ENCODE data around the gene NGEF. TPM values are rescaled to one million over a fixed set of nuclear protein-coding genes. Genes with fewer than 3 reads are reported as not detected.
A peak's percentile ranks its signal among the peaks of the same experiment; 100 is the strongest.
"Not testable (repeated sequence)": the region's sequence is repeated elsewhere in the genome, so short reads cannot be mapped to it uniquely, and the experiment has no call there.

NGEF gene
- 1 to 10 TPM in 1 of 2 donors, under 1 TPM in 1; 0.88 to 5.3 TPM for total RNA-seq
- long read RNA-seq, donor 1, partial matches to known transcripts: 0 of 2 reads
- long read RNA-seq, donor 1, other reads (novel, unspliced or antisense): 0 of 2 reads
- long read RNA-seq, donor 2, partial matches to known transcripts: 10 of 12 reads
- long read RNA-seq, donor 2, other reads (novel, unspliced or antisense): 2 of 12 reads

GRCh38 chr2:233013027-233013461, at the start of gene NGEF:
Gene NGEF, minus strand, starts transcription at chr2:233013256. Its CDS starts 38,366 bp downstream, at chr2:232974890.
- peak; percentile 72 for DNase-seq (ENCODE audit: low spot score)
- intact Hi-C loops (cut with DNase I): no loop called here

- DNase-seq (ENCODE audit: low spot score): peak; percentile 76
- intact Hi-C loops (cut with DNase I): no loop called here
These were observed 49.4 kb upstream of the NGEF start for GRCh38 chr2:233062451-233062850.

- peak; percentile 86 for DNase-seq (ENCODE audit: low spot score)
- intact Hi-C loops (cut with DNase I): no loop called here
These were observed 48.8 kb upstream of the NGEF start for GRCh38 chr2:233061591-233062450.

GRCh38 chr2:233060980-233061590, 48.0 kb upstream of the NGEF start:
- DNase-seq (ENCODE audit: low spot score): peak; percentile 64
- intact Hi-C loops (cut with DNase I): no loop called here

GRCh38 chr2:233060501-233060979, 47.5 kb upstream of the NGEF start:
- intact Hi-C loops (cut with DNase I): no loop called here
- no peak for DNase-seq (ENCODE audit: low spot score)

- intact Hi-C loops (cut with DNase I): no loop called here
- peak; percentile 88 for DNase-seq (ENCODE audit: low spot score)
These were observed 46.9 kb upstream of the NGEF start, which contains the start of gene INPP5D for GRCh38 chr2:233059797-233060500. Gene INPP5D, plus strand, starts transcription at chr2:233060342. Its CDS starts 137 bp downstream, at chr2:233060479.

GRCh38 chr2:233059547-233059796, 46.4 kb upstream of the NGEF start:
- DNase-seq (ENCODE audit: low spot score): no peak
- intact Hi-C loops (cut with DNase I): no loop called here

- intact Hi-C loops (cut with DNase I): no loop called here
- DNase-seq (ENCODE audit: low spot score): peak; percentile 74
These were observed 45.9 kb upstream of the NGEF start for GRCh38 chr2:233058717-233059546.

- peak; percentile 45 for DNase-seq (ENCODE audit: low spot score)
- intact Hi-C loops (cut with DNase I): no loop called here
These were observed 44.0 kb upstream of the NGEF start for GRCh38 chr2:233056961-233057605.

- intact Hi-C loops (cut with DNase I): no loop called here
- DNase-seq (ENCODE audit: low spot score): no peak
These were observed 42.3 kb upstream of the NGEF start for GRCh38 chr2:233055362-233055761.

- intact Hi-C loops (cut with DNase I): no loop called here
- DNase-seq (ENCODE audit: low spot score): peak; percentile 89
These were observed 41.1 kb upstream of the NGEF start for GRCh38 chr2:233053928-233054784.

GRCh38 chr2:233052517-233052916, 39.5 kb upstream of the NGEF start:
- DNase-seq (ENCODE audit: low spot score): peak; percentile 19
- intact Hi-C loops (cut with DNase I): not testable (repeated sequence)

GRCh38 chr2:233051241-233052149, 38.4 kb upstream of the NGEF start:
- intact Hi-C loops (cut with DNase I): no loop called here
- peak; percentile 94 for DNase-seq (ENCODE audit: low spot score)

GRCh38 chr2:233049194-233049761, 36.2 kb upstream of the NGEF start:
- intact Hi-C loops (cut with DNase I): no loop called here

GRCh38 chr2:233048569-233049193, 35.6 kb upstream of the NGEF start:
- peak; percentile 47 for DNase-seq (ENCODE audit: low spot score)
- intact Hi-C loops (cut with DNase I): no loop called here

More at GRCh38 chr2:233049194-233049761, 36.2 kb upstream of the NGEF start:
- peak; percentile 20 for DNase-seq (ENCODE audit: low spot score)

GRCh38 chr2:233047667-233048066, 34.6 kb upstream of the NGEF start:
- intact Hi-C loops (cut with DNase I): no loop called here
- peak; percentile 42 for DNase-seq (ENCODE audit: low spot score)
